DOHH2 (cell line): ENCODE measurements around the gene ETHE1.

ENCODE experiments used
- H3F3A ChIP-seq: fragments of 200-600 bp; sonication (generic), shearing (Covaris generic); 2 replicates; pipeline ENCODE4 v1.6.0; 2016; ENCODE audit warnings: antibody characterized with exemption, mild to moderate bottlenecking; ENCODE audit not compliant: control insufficient read depth, insufficient read depth
- H3K27ac ChIP-seq: fragments of 200-600 bp; sonication (generic); 2 replicates; pipeline ENCODE4 v1.5.1; 2014; ENCODE audit warnings: low read depth, mild to moderate bottlenecking, low read length, moderate library complexity
- H3K27me3 ChIP-seq: fragments of 200-600 bp; sonication (generic); 2 replicates; pipeline ENCODE4 v1.6.1; 2014; ENCODE audit warnings: mild to moderate bottlenecking, low read length, mixed read lengths; ENCODE audit not compliant: control insufficient read depth
- H3K36me3 ChIP-seq: fragments of 200-600 bp; sonication (generic); 2 replicates; pipeline ENCODE4 v1.6.1; 2014; ENCODE audit warnings: mild to moderate bottlenecking, low read length, moderate library complexity, mixed read lengths; ENCODE audit not compliant: control insufficient read depth
- H3K4me1 ChIP-seq: fragments of 200-600 bp; sonication (generic); 2 replicates; pipeline ENCODE4 v1.6.1; 2014; ENCODE audit warnings: mild to moderate bottlenecking, low read length, mixed read lengths; ENCODE audit not compliant: control insufficient read depth
- H3K4me2 ChIP-seq: fragments of 200-600 bp; sonication (generic); 2 replicates; pipeline ENCODE4 v1.6.0; 2014; ENCODE audit warnings: mild to moderate bottlenecking, low read length, moderate library complexity
- H3K4me3 ChIP-seq: fragments of 200-600 bp; sonication (generic); 2 replicates; pipeline ENCODE4 v1.5.1; 2014; ENCODE audit warnings: mild to moderate bottlenecking, low read length, mixed read lengths
- H3K79me2 ChIP-seq: fragments of 200-600 bp; sonication (generic); 2 replicates; pipeline ENCODE4 v1.6.1; 2014; ENCODE audit warnings: mild to moderate bottlenecking, low read length, mixed read lengths; ENCODE audit not compliant: control insufficient read depth
- H3K9me2 ChIP-seq: fragments of 200-600 bp; sonication (generic); replicated peaks from 2 replicates; pipeline ENCODE4 v1.6.1; 2014; ENCODE audit warnings: mild to moderate bottlenecking, low read length, mixed read lengths; ENCODE audit not compliant: control insufficient read depth
- H3K9me3 ChIP-seq: fragments of 200-600 bp; sonication (generic); 2 replicates; pipeline ENCODE4 v1.6.1; 2014; ENCODE audit warnings: antibody characterized with exemption, low read length, mixed read lengths; ENCODE audit not compliant: control insufficient read depth, insufficient read depth
- H4K20me1 ChIP-seq: fragments of 200-600 bp; sonication (generic); 2 replicates; pipeline ENCODE4 v1.6.0; 2014; ENCODE audit warnings: low read depth, mild to moderate bottlenecking, antibody characterized with exemption, low read length, moderate library complexity; ENCODE audit not compliant: control insufficient read depth, insufficient read depth
- EZH2phosphoT487 ChIP-seq: fragments of 200-600 bp; sonication (generic); IDR thresholded peaks from 2 replicates; pipeline ENCODE4 v1.6.1; 2017; ENCODE audit warnings: borderline replicate concordance, mild to moderate bottlenecking, antibody characterized with exemption, low read length, moderate library complexity, mixed read lengths
- TF ChIP-seq, protein P1 (sequence below): fragments of 200-600 bp; sonication (generic); IDR thresholded peaks from one replicate; pipeline ENCODE4 v1.5.1; 2014; ENCODE audit warnings: antibody characterized with exemption, mild to moderate bottlenecking, low read depth, low read length; ENCODE audit not compliant: poor library complexity, severe bottlenecking

ETHE1 gene

GRCh38 chr19:43562698-43563241 is 35.8 kb upstream of the ETHE1 start:
- Histone ChIP-seq H3K36me3 (peaks cover 34% of the 10 kb centered on the region), H3F3A (no peaks in the 10 kb centered on the region; the same call in 1 of the 2 replicates), H3K4me1 (peaks cover 24% of the 10 kb centered on the region), H3K9me3 (no peaks in the 10 kb centered on the region), H3K27me3 (no peaks in the 10 kb centered on the region), H3K4me3 (no peak overlapping the region; the same call in 1 of the 2 replicates), H3K79me2 (peaks cover 10% of the 10 kb centered on the region), H3K9me2 (no peaks in the 10 kb centered on the region), H3K27ac (peak overlapping the region; percentile 41), H3K4me2 (peak overlapping the region; percentile 36), H4K20me1 (no peaks in the 10 kb centered on the region)
- TF ChIP-seq EZH2phosphoT487 = no peak
- TF ChIP-seq, protein P1, sequence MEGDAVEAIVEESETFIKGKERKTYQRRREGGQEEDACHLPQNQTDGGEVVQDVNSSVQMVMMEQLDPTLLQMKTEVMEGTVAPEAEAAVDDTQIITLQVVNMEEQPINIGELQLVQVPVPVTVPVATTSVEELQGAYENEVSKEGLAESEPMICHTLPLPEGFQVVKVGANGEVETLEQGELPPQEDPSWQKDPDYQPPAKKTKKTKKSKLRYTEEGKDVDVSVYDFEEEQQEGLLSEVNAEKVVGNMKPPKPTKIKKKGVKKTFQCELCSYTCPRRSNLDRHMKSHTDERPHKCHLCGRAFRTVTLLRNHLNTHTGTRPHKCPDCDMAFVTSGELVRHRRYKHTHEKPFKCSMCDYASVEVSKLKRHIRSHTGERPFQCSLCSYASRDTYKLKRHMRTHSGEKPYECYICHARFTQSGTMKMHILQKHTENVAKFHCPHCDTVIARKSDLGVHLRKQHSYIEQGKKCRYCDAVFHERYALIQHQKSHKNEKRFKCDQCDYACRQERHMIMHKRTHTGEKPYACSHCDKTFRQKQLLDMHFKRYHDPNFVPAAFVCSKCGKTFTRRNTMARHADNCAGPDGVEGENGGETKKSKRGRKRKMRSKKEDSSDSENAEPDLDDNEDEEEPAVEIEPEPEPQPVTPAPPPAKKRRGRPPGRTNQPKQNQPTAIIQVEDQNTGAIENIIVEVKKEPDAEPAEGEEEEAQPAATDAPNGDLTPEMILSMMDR = no peak

DNA sequence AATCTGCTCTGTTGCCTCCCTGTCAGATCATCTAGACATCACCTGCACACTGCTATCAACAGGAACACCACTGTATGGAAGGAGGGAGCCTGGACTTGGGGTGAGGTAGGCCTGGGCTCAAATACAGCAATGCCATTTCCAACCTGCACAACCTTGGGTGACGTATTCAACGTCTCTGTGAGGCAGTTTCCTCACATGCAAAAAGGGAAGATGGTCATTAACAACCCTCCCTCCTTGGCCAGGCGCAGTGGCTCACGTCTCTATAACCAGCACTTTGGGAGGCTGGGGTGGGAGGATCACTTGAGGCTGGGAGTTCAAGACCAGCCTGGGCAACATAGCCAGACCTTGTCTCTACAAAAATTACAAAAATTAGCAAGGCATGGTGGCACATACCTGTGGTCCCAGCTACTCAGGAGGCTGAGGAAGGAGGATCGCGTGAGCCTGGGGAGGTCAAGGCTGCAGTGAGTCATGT is 35.3 kb upstream of the ETHE1 start:
- Histone ChIP-seq H3K4me1 (peaks cover 24% of the 10 kb centered on the region), H3K9me3 (no peaks in the 10 kb centered on the region), H3K27ac (peak overlapping the region; percentile 41), H3K36me3 (peaks cover 34% of the 10 kb centered on the region), H3F3A (no peaks in the 10 kb centered on the region; the same call in 1 of the 2 replicates), H4K20me1 (no peaks in the 10 kb centered on the region), H3K79me2 (peaks cover 10% of the 10 kb centered on the region), H3K4me2 (peak overlapping the region; percentile 36), H3K9me2 (no peaks in the 10 kb centered on the region), H3K27me3 (no peaks in the 10 kb centered on the region), H3K4me3 (no peak overlapping the region)
- TF ChIP-seq EZH2phosphoT487 = no peak
- TF ChIP-seq, protein P1 = no peak

- TF ChIP-seq EZH2phosphoT487 = no peak
- TF ChIP-seq, protein P1 = no peak
- H3K4me2 ChIP-seq = no peak overlapping the region
These were observed 34.4 kb upstream of the ETHE1 start for GRCh38 chr19:43561139-43561970.

More at GRCh38 chr19:43561139-43561970, 34.4 kb upstream of the ETHE1 start:
- Histone ChIP-seq H3K36me3 (peaks cover 34% of the 10 kb centered on the region), H3K27ac (no peak overlapping the region), H3K4me3 (no peak overlapping the region), H3K4me1 (peaks cover 24% of the 10 kb centered on the region), H3K9me3 (no peaks in the 10 kb centered on the region), H3F3A (no peaks in the 10 kb centered on the region; the same call in 1 of the 2 replicates), H4K20me1 (no peaks in the 10 kb centered on the region), H3K9me2 (no peaks in the 10 kb centered on the region), H3K27me3 (no peaks in the 10 kb centered on the region), H3K79me2 (peaks cover 10% of the 10 kb centered on the region)
